ENCODE data around the gene GRID1.

The GRID1 gene

GRCh38 chr10:85622425-85622824 lies 744.2 kb downstream of the GRID1 start:
- no peak overlapping the region for H3K4me2 ChIP-seq (ENCODE audit: low read length, poor library complexity, severe bottlenecking)
- DNase-seq, result no peak
- H3K14ac ChIP-seq (ENCODE audit: low read length in 2 of 2), result no peak overlapping the region
- no peak overlapping the region for H2AFZ ChIP-seq (ENCODE audit: low read depth, low read length)
- no peak overlapping the region for H2BK12ac ChIP-seq (ENCODE audit: low read length in 2 of 2)
- H3K27ac ChIP-seq (ENCODE audit: low read length, poor library complexity, severe bottlenecking), result no peak overlapping the region
- no peak overlapping the region for H4K91ac ChIP-seq (ENCODE audit: low read length)
- no peak overlapping the region for H3K23ac ChIP-seq (ENCODE audit: low read length in 2 of 2)
- H3K79me1 ChIP-seq (replicated peaks; ENCODE audit: low read length, poor library complexity, severe bottlenecking), result no peaks in the 10 kb centered on the region
- H2AK5ac ChIP-seq (ENCODE audit: low read length, severe bottlenecking), result no peak overlapping the region
- no peak overlapping the region for H2BK5ac ChIP-seq (ENCODE audit: low read depth, low read length, poor library complexity, severe bottlenecking)
- no peak overlapping the region for H3K4ac ChIP-seq (ENCODE audit: low read depth in 1 of 2, low read length in 2 of 2)
- no peaks in the 10 kb centered on the region for H3K9me3 ChIP-seq (ENCODE audit: control insufficient read depth, low read length)
- H3K18ac ChIP-seq (ENCODE audit: low read depth in 1 of 2, low read length in 2 of 2), result no peak overlapping the region
- H3K9ac ChIP-seq (ENCODE audit: low read length), result no peak overlapping the region
- H3K36me3 ChIP-seq (ENCODE audit: control insufficient read depth in 1 of 2, insufficient read depth in 2 of 2, low read depth in 1 of 2, low read length in 2 of 2), result no peaks in the 10 kb centered on the region
- 98% methylated on average over 3 of the region's 3 CpGs for WGBS
- H3K4me1 ChIP-seq (ENCODE audit: control insufficient read depth, insufficient read depth, low read depth, low read length), result no peaks in the 10 kb centered on the region
- no peak overlapping the region for H3K4me3 ChIP-seq (ENCODE audit: insufficient read depth in 1 of 2, low read depth in 1 of 2, low read length in 2 of 2)
- no peak overlapping the region for H2BK120ac ChIP-seq (ENCODE audit: low read depth, low read length)
- no peak overlapping the region for H2BK15ac ChIP-seq (ENCODE audit: low read depth, poor library complexity, severe bottlenecking)
- H3K27me3 ChIP-seq (ENCODE audit: control insufficient read depth in 1 of 2, insufficient read depth in 1 of 2, low read length in 2 of 2), result no peaks in the 10 kb centered on the region
- H4K8ac ChIP-seq (ENCODE audit: low read length), result no peak overlapping the region

GRCh38 chr10:85621562-85621961 lies 745.0 kb downstream of the GRID1 start:
- WGBS, result 49% methylated on average over 2 of the region's 2 CpGs
- Histone ChIP-seq H2BK15ac (ENCODE audit: low read depth, poor library complexity, severe bottlenecking) (no peak overlapping the region), H4K8ac (ENCODE audit: low read length) (no peak overlapping the region), H2BK5ac (ENCODE audit: low read depth, low read length, poor library complexity, severe bottlenecking) (no peak overlapping the region), H2AFZ (ENCODE audit: low read depth, low read length) (no peak overlapping the region), H3K14ac (ENCODE audit: low read length in 2 of 2) (no peak overlapping the region), H3K9me3 (ENCODE audit: control insufficient read depth, low read length) (no peaks in the 10 kb centered on the region), H2BK12ac (ENCODE audit: low read length in 2 of 2) (no peak overlapping the region), H3K9ac (ENCODE audit: low read length) (no peak overlapping the region), H3K4me2 (ENCODE audit: low read length, poor library complexity, severe bottlenecking) (no peak overlapping the region), H3K18ac (ENCODE audit: low read depth in 1 of 2, low read length in 2 of 2) (no peak overlapping the region), H2BK120ac (ENCODE audit: low read depth, low read length) (no peak overlapping the region), H3K4me3 (ENCODE audit: insufficient read depth in 1 of 2, low read depth in 1 of 2, low read length in 2 of 2) (no peak overlapping the region), H3K79me1 (replicated peaks; ENCODE audit: low read length, poor library complexity, severe bottlenecking) (no peaks in the 10 kb centered on the region), H3K27ac (ENCODE audit: low read length, poor library complexity, severe bottlenecking) (no peak overlapping the region), H3K36me3 (ENCODE audit: control insufficient read depth in 1 of 2, insufficient read depth in 2 of 2, low read depth in 1 of 2, low read length in 2 of 2) (no peaks in the 10 kb centered on the region), H3K27me3 (ENCODE audit: control insufficient read depth in 1 of 2, insufficient read depth in 1 of 2, low read length in 2 of 2) (no peaks in the 10 kb centered on the region), H3K23ac (ENCODE audit: low read length in 2 of 2) (no peak overlapping the region), H2AK5ac (ENCODE audit: low read length, severe bottlenecking) (no peak overlapping the region), H3K4ac (ENCODE audit: low read depth in 1 of 2, low read length in 2 of 2) (no peak overlapping the region), H3K4me1 (ENCODE audit: control insufficient read depth, insufficient read depth, low read depth, low read length) (no peaks in the 10 kb centered on the region), H4K91ac (ENCODE audit: low read length) (no peak overlapping the region)
- no peak for DNase-seq

DNA sequence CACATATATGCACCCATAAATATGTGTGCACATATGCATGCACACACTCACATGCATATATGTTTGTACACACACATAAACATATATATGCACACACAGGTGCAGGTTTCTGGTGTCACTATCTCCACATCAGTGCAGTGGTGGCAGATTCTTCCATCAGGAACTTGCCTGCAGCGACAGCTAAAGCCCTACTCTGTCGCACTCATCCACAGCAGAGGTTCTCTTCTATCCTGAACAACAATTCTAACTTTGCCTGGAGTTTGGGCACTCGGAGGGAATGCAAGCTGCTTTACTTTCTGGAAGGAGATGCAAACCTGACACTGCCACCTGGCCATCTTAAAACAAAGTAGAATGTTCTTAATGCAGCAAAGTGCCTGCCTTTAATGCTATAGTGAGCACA lies 745.8 kb downstream of the GRID1 start:
- Histone ChIP-seq H2BK120ac (ENCODE audit: low read depth, low read length) (no peak overlapping the region), H3K27me3 (ENCODE audit: control insufficient read depth in 1 of 2, insufficient read depth in 1 of 2, low read length in 2 of 2) (no peaks in the 10 kb centered on the region), H2BK5ac (ENCODE audit: low read depth, low read length, poor library complexity, severe bottlenecking) (no peak overlapping the region), H2BK15ac (ENCODE audit: low read depth, poor library complexity, severe bottlenecking) (no peak overlapping the region), H3K36me3 (ENCODE audit: control insufficient read depth in 1 of 2, insufficient read depth in 2 of 2, low read depth in 1 of 2, low read length in 2 of 2) (no peaks in the 10 kb centered on the region), H3K27ac (ENCODE audit: low read length, poor library complexity, severe bottlenecking) (no peak overlapping the region), H4K8ac (ENCODE audit: low read length) (no peak overlapping the region), H3K79me1 (replicated peaks; ENCODE audit: low read length, poor library complexity, severe bottlenecking) (no peaks in the 10 kb centered on the region), H3K23ac (ENCODE audit: low read length in 2 of 2) (no peak overlapping the region), H3K4me3 (ENCODE audit: insufficient read depth in 1 of 2, low read depth in 1 of 2, low read length in 2 of 2) (no peak overlapping the region), H3K14ac (ENCODE audit: low read length in 2 of 2) (no peak overlapping the region), H3K4me2 (ENCODE audit: low read length, poor library complexity, severe bottlenecking) (no peak overlapping the region), H2AFZ (ENCODE audit: low read depth, low read length) (no peak overlapping the region), H3K4ac (ENCODE audit: low read depth in 1 of 2, low read length in 2 of 2) (no peak overlapping the region), H2BK12ac (ENCODE audit: low read length in 2 of 2) (no peak overlapping the region), H4K91ac (ENCODE audit: low read length) (no peak overlapping the region), H3K9ac (ENCODE audit: low read length) (no peak overlapping the region), H2AK5ac (ENCODE audit: low read length, severe bottlenecking) (no peak overlapping the region), H3K4me1 (ENCODE audit: control insufficient read depth, insufficient read depth, low read depth, low read length) (no peaks in the 10 kb centered on the region), H3K18ac (ENCODE audit: low read depth in 1 of 2, low read length in 2 of 2) (no peak overlapping the region), H3K9me3 (ENCODE audit: control insufficient read depth, low read length) (no peaks in the 10 kb centered on the region)
- WGBS, result 93% methylated on average over 3 of the region's 3 CpGs
- no peak for DNase-seq

DNA sequence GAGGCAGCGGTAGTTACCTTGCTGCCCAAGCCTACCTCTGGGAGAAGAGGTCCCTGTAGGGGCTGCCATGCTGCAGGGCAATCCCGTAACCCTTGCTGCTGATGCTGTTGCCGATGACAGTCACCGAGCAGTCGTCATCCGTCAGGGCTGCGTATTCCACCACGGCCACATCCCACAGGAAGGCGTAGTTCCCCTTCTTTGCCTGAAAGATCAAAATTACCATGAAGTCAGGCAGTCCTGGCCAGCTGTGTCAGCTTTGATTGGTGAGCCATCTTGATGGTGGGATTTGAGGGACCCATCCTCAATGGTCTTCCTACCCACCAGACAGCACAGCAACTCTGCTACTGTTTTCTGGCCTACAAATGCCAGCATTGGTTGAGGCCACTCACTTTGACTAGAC lies 746.8 kb downstream of the GRID1 start:
- Histone ChIP-seq H3K4me3 (ENCODE audit: insufficient read depth in 1 of 2, low read depth in 1 of 2, low read length in 2 of 2) (no peak overlapping the region), H2BK120ac (ENCODE audit: low read depth, low read length) (no peak overlapping the region), H3K23ac (ENCODE audit: low read length in 2 of 2) (no peak overlapping the region), H3K27me3 (ENCODE audit: control insufficient read depth in 1 of 2, insufficient read depth in 1 of 2, low read length in 2 of 2) (no peaks in the 10 kb centered on the region), H3K18ac (ENCODE audit: low read depth in 1 of 2, low read length in 2 of 2) (no peak overlapping the region), H2BK15ac (ENCODE audit: low read depth, poor library complexity, severe bottlenecking) (no peak overlapping the region), H3K27ac (ENCODE audit: low read length, poor library complexity, severe bottlenecking) (no peak overlapping the region), H3K4ac (ENCODE audit: low read depth in 1 of 2, low read length in 2 of 2) (no peak overlapping the region), H3K14ac (ENCODE audit: low read length in 2 of 2) (no peak overlapping the region), H3K79me1 (replicated peaks; ENCODE audit: low read length, poor library complexity, severe bottlenecking) (no peaks in the 10 kb centered on the region), H4K8ac (ENCODE audit: low read length) (peak overlapping the region; percentile 12), H2BK12ac (ENCODE audit: low read length in 2 of 2) (no peak overlapping the region), H3K4me2 (ENCODE audit: low read length, poor library complexity, severe bottlenecking) (no peak overlapping the region), H2AFZ (ENCODE audit: low read depth, low read length) (no peak overlapping the region), H3K9ac (ENCODE audit: low read length) (no peak overlapping the region), H2BK5ac (ENCODE audit: low read depth, low read length, poor library complexity, severe bottlenecking) (no peak overlapping the region), H4K91ac (ENCODE audit: low read length) (peak overlapping the region; percentile 54), H3K36me3 (ENCODE audit: control insufficient read depth in 1 of 2, insufficient read depth in 2 of 2, low read depth in 1 of 2, low read length in 2 of 2) (no peaks in the 10 kb centered on the region), H2AK5ac (ENCODE audit: low read length, severe bottlenecking) (no peak overlapping the region), H3K4me1 (ENCODE audit: control insufficient read depth, insufficient read depth, low read depth, low read length) (no peaks in the 10 kb centered on the region), H3K9me3 (ENCODE audit: control insufficient read depth, low read length) (no peaks in the 10 kb centered on the region)
- no peak for DNase-seq
- 98% methylated on average over 9 of the region's 9 CpGs for WGBS

Data from mesenchymal stem cell (in vitro differentiated cells and primary cell).